B cell (primary cell): ENCODE data around the gene STEAP1B. TPM values are rescaled to one million over a fixed set of nuclear protein-coding genes. Genes with fewer than 3 reads are reported as not detected.

Experiments
- ATAC-seq: fragments of 200-7000 bp; cut with Tn5 transposase; one replicate; pipeline ENCODE4 v1.10.0; 2021; ENCODE audit warnings: low read depth, mild to moderate bottlenecking, moderate number of reproducible peaks, moderate library complexity
- CTCF ChIA-PET: fragments of 350-600 bp; sonication (Branson Sonifier 250); formaldehyde crosslinking; loops from one replicate; lab custom pipeline; 2021; ENCODE audit warnings: antibody characterized with exemption, inconsistent platforms; lab: Charles Lee
- POLR2A ChIA-PET: fragments of 350-600 bp; sonication (Branson Sonifier 250); formaldehyde crosslinking; loops from one replicate; lab custom pipeline; 2021; ENCODE audit warnings: antibody characterized with exemption; lab: Charles Lee
- DNase-seq: peaks from one replicate; pipeline ENCODE4 v3.0.0; 2013
- H2AFZ ChIP-seq: 2 replicates; pipeline ENCODE4 v1.6.1; 2012; ENCODE audit warnings: mild to moderate bottlenecking, low read depth, low read length; ENCODE audit not compliant: insufficient read depth, poor library complexity, severe bottlenecking
- H3K27ac ChIP-seq, 2 donors: 1 replicate in 1 of 2; 2 replicates in 1 of 2; pipeline ENCODE4 v1.5.1; 2012 to 2013; ENCODE audit warnings: low read length in 2 of 2, mild to moderate bottlenecking in 2 of 2, moderate library complexity in 1 of 2
- H3K27me3 ChIP-seq, 4 experiments: fragments of 200-600 bp in 1 of 4; sonication (generic) in 1 of 4; replicated peaks in 1 of 4; 1 replicate in 2 of 4; 2 replicates in 2 of 4; pipeline versions ENCODE4 v1.6.1 to v1.7.0; 2013 to 2016; ENCODE audit warnings: low read length in 3 of 4, mild to moderate bottlenecking in 2 of 4, mixed read lengths in 1 of 4, moderate library complexity in 1 of 4; ENCODE audit not compliant: insufficient read depth in 4 of 4, control insufficient read depth in 3 of 4; ENCODE audit errors: control extremely low read depth in 1 of 4
- H3K36me3 ChIP-seq, 2 experiments: replicated peaks in 1 of 2; 1 replicate in 1 of 2; 2 replicates in 1 of 2; pipeline versions ENCODE4 v1.6.1 to v1.7.1; 2013; ENCODE audit warnings: low read length in 1 of 2; ENCODE audit not compliant: insufficient read depth in 2 of 2, control insufficient read depth in 1 of 2; ENCODE audit errors: control extremely low read depth in 1 of 2, extremely low read depth in 1 of 2
- H3K4me1 ChIP-seq, 2 donors: fragments of 200-600 bp in 1 of 2; sonication (generic) in 1 of 2; 1 replicate in 1 of 2; 2 replicates in 1 of 2; pipeline versions ENCODE4 v1.5.1 to v1.6.1; 2013 to 2017; ENCODE audit warnings: low read length in 2 of 2; ENCODE audit not compliant: control insufficient read depth in 2 of 2, insufficient read depth in 2 of 2
- H3K4me2 ChIP-seq: replicated peaks from 2 replicates; pipeline ENCODE3; 2012; ENCODE audit warnings: mild to moderate bottlenecking, low read depth, low read length; ENCODE audit not compliant: poor library complexity, severe bottlenecking
- H3K4me3 ChIP-seq, 5 experiments: fragments of 200-600 bp in 1 of 5; sonication (generic) in 1 of 5; 1 replicate in 3 of 5; 2 replicates in 2 of 5; pipeline versions ENCODE4 v1.5.1 to v1.7.0; 2011 to 2016; ENCODE audit warnings: low read length in 4 of 5, mild to moderate bottlenecking in 4 of 5, low read depth in 2 of 5, control low read depth in 1 of 5, moderate library complexity in 1 of 5; ENCODE audit not compliant: insufficient read depth in 1 of 5; ENCODE audit errors: control extremely low read depth in 1 of 5, extremely low read depth in 1 of 5
- H3K79me2 ChIP-seq: fragments of 200-600 bp; sonication (generic); one replicate; pipeline ENCODE4 v1.6.0; 2016; ENCODE audit warnings: low read length; ENCODE audit not compliant: control insufficient read depth, insufficient read depth
- H3K9ac ChIP-seq: fragments of 200-600 bp; sonication (generic); 2 replicates; pipeline ENCODE4 v1.6.1; 2017; ENCODE audit warnings: mild to moderate bottlenecking, low read length, moderate library complexity
- H3K9me3 ChIP-seq, 3 donors: one replicate each; pipeline versions ENCODE4 v1.6.1 to v1.7.1; 2013; ENCODE audit warnings: low read length in 2 of 3; ENCODE audit not compliant: control insufficient read depth in 2 of 3, insufficient read depth in 1 of 3; ENCODE audit errors: control extremely low read depth in 1 of 3
- H4K20me1 ChIP-seq: 2 replicates; pipeline ENCODE4 v1.6.0; 2012; ENCODE audit warnings: mild to moderate bottlenecking, low read length; ENCODE audit not compliant: insufficient read depth, control insufficient read depth, poor library complexity, severe bottlenecking
- H3K27ac Mint-ChIP-seq: one replicate; pipeline ENCODE4 v1.8.0; 2021; ENCODE audit warnings: mixed read lengths
- H3K27me3 Mint-ChIP-seq: one replicate; pipeline ENCODE4 v1.8.0; 2021; ENCODE audit warnings: mixed read lengths
- H3K4me1 Mint-ChIP-seq: one replicate; pipeline ENCODE4 v1.8.0; 2021; ENCODE audit warnings: mixed read lengths
- H3K4me3 Mint-ChIP-seq: one replicate; pipeline ENCODE4 v1.8.0; 2021; ENCODE audit warnings: mixed read lengths
- H3K9me3 Mint-ChIP-seq: one replicate; pipeline ENCODE4 v1.8.0; 2022; ENCODE audit warnings: mixed read lengths; ENCODE audit not compliant: insufficient read depth
- EZH2 ChIP-seq: IDR thresholded peaks from 2 replicates; pipeline ENCODE4 v1.6.1; 2012; ENCODE audit warnings: borderline replicate concordance, low read depth, mild to moderate bottlenecking, moderate library complexity, low read length; ENCODE audit not compliant: insufficient read depth, poor library complexity, severe bottlenecking
- WGBS: methylation state at CpG from one replicate; pipeline ENCODE4 v1.1.5; 2013; ENCODE audit warnings: missing lambda C conversion rate; ENCODE audit not compliant: insufficient coverage; 5-methylcytosine and 5-hydroxymethylcytosine counted together
- intact Hi-C: fragments of 100-400 bp; cut with micrococcal nuclease; formaldehyde crosslinking; loops from one replicate; pipeline ENCODE4 v1.10.0; 2022
- polyA plus RNA-seq: library from polyadenylated mRNA; depleted of rRNA; stranded (reverse); fragments of >200 nt; gene quantifications from 2 replicates; pipeline ENCODE4 v1.2.3, GENCODE V29; 2012
- total RNA-seq, 2 donors: library from RNA; stranded (reverse); fragments of 120-200 nt in 1 of 2; gene quantifications; 1 replicate in 1 of 2; 2 replicates in 1 of 2; pipeline versions ENCODE4 v1.2.3 to v1.2.4, GENCODE V29; 2013 to 2022
- TF ChIP-seq, protein P1 (sequence below): fragments of 200-600 bp; IDR thresholded peaks from one replicate; pipeline ENCODE4 v1.8.0; 2022; ENCODE audit warnings: antibody characterized with exemption, mild to moderate bottlenecking

STEAP1B gene
- total and polyA plus RNA-seq, 2 donors (not counting 1 experiment from before 2014, with no cell fraction given): 8.8 to 24.7 TPM

GRCh38 chr7:22470981-22471380 is 29.0 kb downstream of the STEAP1B start:
- H3K4me1 Mint-ChIP-seq: no peaks in the 10 kb centered on the region
- no peaks in the 10 kb centered on the region for H3K9me3 Mint-ChIP-seq
- H3K4me3 Mint-ChIP-seq: no peak overlapping the region

DNA sequence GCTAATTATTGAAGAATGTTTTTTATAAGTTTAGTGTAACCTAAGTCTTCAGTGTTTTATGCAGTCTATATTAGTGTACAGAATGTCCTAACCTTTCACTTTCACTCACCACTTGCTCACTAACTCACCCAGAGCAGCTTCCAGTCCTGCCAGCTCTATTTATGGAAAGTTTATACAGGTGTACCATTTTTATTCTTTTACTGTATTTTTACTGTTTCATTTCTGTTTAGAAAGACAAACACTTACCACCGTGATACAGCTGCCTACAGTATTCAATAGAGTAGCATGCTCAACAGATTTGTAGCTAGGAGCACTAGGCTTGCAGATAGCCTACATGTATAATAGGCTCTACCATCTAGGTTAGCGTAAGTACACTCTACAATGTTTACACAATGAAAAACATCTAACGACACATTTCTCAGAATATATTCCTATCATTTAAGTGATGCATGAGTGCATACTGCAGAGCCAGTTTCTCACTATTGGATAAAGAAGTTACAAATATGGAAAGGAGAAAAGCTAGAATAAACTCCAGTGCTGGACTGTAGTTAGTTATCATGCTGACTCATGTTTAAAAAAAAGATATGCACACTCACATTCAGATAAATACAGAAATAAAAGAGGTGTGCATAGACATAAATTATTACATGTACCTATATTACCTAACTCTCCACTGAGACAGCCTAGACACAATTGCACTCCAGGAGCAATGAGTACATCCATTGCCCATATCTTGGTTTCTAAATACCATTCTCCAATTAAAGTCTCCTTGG is 30.4 kb downstream of the STEAP1B start:
- Histone ChIP-seq H3K9ac (no peak overlapping the region), H3K9me3 (peaks cover 0 to 4% (median 0%) of the 10 kb centered on the region in 3 donors), H3K36me3 (no peaks in the 10 kb centered on the region), H3K4me3 (no peak overlapping the region), H3K4me1 (no peaks in the 10 kb centered on the region), H3K4me2 (no peak overlapping the region), H4K20me1 (no peaks in the 10 kb centered on the region), H3K27me3 (no peaks in the 10 kb centered on the region), H2AFZ (no peak overlapping the region), H3K27ac (no peak overlapping the region), H3K79me2 (no peaks in the 10 kb centered on the region)
- DNase-seq (no peak), ATAC-seq (no peak)
- ChIA-PET CTCF (interaction anchor here (0.8 to 1.6 kb wide), 5 partner anchors 10 to 360 kb away, joined by 3 to 4 read pairs (median 3); no protein-coding TSS in a partner anchor), POLR2A (no interaction called here)
- TF ChIP-seq, protein P1, sequence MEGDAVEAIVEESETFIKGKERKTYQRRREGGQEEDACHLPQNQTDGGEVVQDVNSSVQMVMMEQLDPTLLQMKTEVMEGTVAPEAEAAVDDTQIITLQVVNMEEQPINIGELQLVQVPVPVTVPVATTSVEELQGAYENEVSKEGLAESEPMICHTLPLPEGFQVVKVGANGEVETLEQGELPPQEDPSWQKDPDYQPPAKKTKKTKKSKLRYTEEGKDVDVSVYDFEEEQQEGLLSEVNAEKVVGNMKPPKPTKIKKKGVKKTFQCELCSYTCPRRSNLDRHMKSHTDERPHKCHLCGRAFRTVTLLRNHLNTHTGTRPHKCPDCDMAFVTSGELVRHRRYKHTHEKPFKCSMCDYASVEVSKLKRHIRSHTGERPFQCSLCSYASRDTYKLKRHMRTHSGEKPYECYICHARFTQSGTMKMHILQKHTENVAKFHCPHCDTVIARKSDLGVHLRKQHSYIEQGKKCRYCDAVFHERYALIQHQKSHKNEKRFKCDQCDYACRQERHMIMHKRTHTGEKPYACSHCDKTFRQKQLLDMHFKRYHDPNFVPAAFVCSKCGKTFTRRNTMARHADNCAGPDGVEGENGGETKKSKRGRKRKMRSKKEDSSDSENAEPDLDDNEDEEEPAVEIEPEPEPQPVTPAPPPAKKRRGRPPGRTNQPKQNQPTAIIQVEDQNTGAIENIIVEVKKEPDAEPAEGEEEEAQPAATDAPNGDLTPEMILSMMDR: no peak
- no peak for TF ChIP-seq EZH2
- no peaks in the 10 kb centered on the region for H3K4me1 Mint-ChIP-seq
- WGBS: no CpG with 5 or more reads among the region's 3 CpGs
- no peak overlapping the region for H3K27ac Mint-ChIP-seq
- H3K27me3 Mint-ChIP-seq: no peaks in the 10 kb centered on the region
- no peak overlapping the region for H3K4me3 Mint-ChIP-seq
- intact Hi-C loops: no loop called here
- H3K9me3 Mint-ChIP-seq: no peaks in the 10 kb centered on the region

More at GRCh38 chr7:22470981-22471380, 29.0 kb downstream of the STEAP1B start:
- Histone ChIP-seq H4K20me1 (no peaks in the 10 kb centered on the region), H3K9me3 (peaks cover 0 to 4% (median 0%) of the 10 kb centered on the region in 3 donors), H2AFZ (no peak overlapping the region), H3K27ac (no peak overlapping the region), H3K4me2 (no peak overlapping the region), H3K27me3 (no peaks in the 10 kb centered on the region), H3K36me3 (no peaks in the 10 kb centered on the region), H3K4me3 (no peak overlapping the region), H3K4me1 (no peaks in the 10 kb centered on the region), H3K79me2 (no peaks in the 10 kb centered on the region), H3K9ac (no peak overlapping the region)
- DNase-seq (no peak), ATAC-seq (no peak)
- CTCF ChIA-PET: interaction anchor here (0.9 kb wide), 1 partner anchor 19 kb away, joined by 4 read pairs; no protein-coding TSS in a partner anchor
- WGBS: 95% methylated on average over 6 of the region's 10 CpGs
- intact Hi-C loops: no loop called here
- no peak overlapping the region for H3K27ac Mint-ChIP-seq
- TF ChIP-seq, protein P1: no peak
- no peak for TF ChIP-seq EZH2
- no peaks in the 10 kb centered on the region for H3K27me3 Mint-ChIP-seq
- POLR2A ChIA-PET: no interaction called here
